PC-3 (cell line): ENCODE results near the gene KCNN1. TPM values are rescaled to one million over a fixed set of nuclear protein-coding genes. Genes with fewer than 3 reads are reported as not detected.

Source experiments
- ATAC-seq: fragments of 200-7000 bp; cut with Tn5 transposase; 2 replicates; pipeline ENCODE4 v1.9.1; 2020; ENCODE audit warnings: mild to moderate bottlenecking, moderate library complexity
- BruUV-seq: library from RNA; stranded (reverse); fragments of 400-500 nt; replicated peaks from 2 replicates; lab custom pipeline; 2021; lab: Mats Ljungman, UMichigan
- CTCF ChIA-PET: fragments of 300-600 bp; sonication (Branson Sonifier 250); formaldehyde crosslinking; loops from one replicate; lab custom pipeline; 2022; ENCODE audit warnings: antibody characterized with exemption; lab: Charles Lee
- POLR2A ChIA-PET: fragments of 300-600 bp; sonication (Branson Sonifier 250); formaldehyde crosslinking; loops from one replicate; lab custom pipeline; 2022; ENCODE audit warnings: antibody characterized with exemption; ENCODE audit not compliant: unreplicated experiment; lab: Charles Lee
- DNase-seq: peaks from one replicate; pipeline ENCODE4 v3.0.0-alpha.2; 2015
- H2AFZ ChIP-seq: fragments of 300-600 bp; sonication (generic); 2 replicates; pipeline ENCODE4 v1.6.0; 2016; ENCODE audit warnings: antibody characterized with exemption, low read length
- H3F3A ChIP-seq: fragments of 300-600 bp; sonication (generic); one replicate; pipeline ENCODE4 v1.6.0; 2017; ENCODE audit warnings: antibody characterized with exemption, low read length, control low read depth, mild to moderate bottlenecking; ENCODE audit not compliant: unreplicated experiment
- H3K27ac ChIP-seq: fragments of 300-600 bp; sonication (generic); 2 replicates; pipeline ENCODE4 v1.5.1; 2016; ENCODE audit warnings: mild to moderate bottlenecking, low read length
- H3K27me3 ChIP-seq: fragments of 300-600 bp; sonication (generic); 2 replicates; pipeline ENCODE4 v1.6.1; 2016; ENCODE audit warnings: low read length, mixed read lengths
- H3K36me3 ChIP-seq: fragments of 300-600 bp; sonication (generic); 2 replicates; pipeline ENCODE4 v1.6.1; 2016; ENCODE audit warnings: low read depth, mixed run types, low read length, mixed read lengths
- H3K4me1 ChIP-seq: fragments of 300-600 bp; sonication (generic); 2 replicates; pipeline ENCODE4 v1.5.1; 2016; ENCODE audit warnings: low read length; ENCODE audit not compliant: insufficient read depth
- H3K4me2 ChIP-seq: fragments of 300-600 bp; sonication (generic); 2 replicates; pipeline ENCODE4 v1.6.0; 2016; ENCODE audit warnings: low read length
- H3K4me3 ChIP-seq: fragments of 300-600 bp; sonication (generic); 2 replicates; pipeline ENCODE4 v1.5.1; 2016; ENCODE audit warnings: mild to moderate bottlenecking, low read length, mixed read lengths
- H3K79me2 ChIP-seq: fragments of 300-600 bp; sonication (generic); 2 replicates; pipeline ENCODE4 v1.6.1; 2017; ENCODE audit warnings: low read length, mixed read lengths
- H3K9ac ChIP-seq: fragments of 300-600 bp; sonication (generic); 2 replicates; pipeline ENCODE4 v1.6.0; 2016; ENCODE audit warnings: mild to moderate bottlenecking, low read length
- H3K9me2 ChIP-seq: fragments of 300-600 bp; sonication (generic); replicated peaks from 2 replicates; pipeline ENCODE4 v1.6.1; 2016; ENCODE audit warnings: mixed run types, low read length, mixed read lengths
- H3K9me3 ChIP-seq: fragments of 300-600 bp; sonication (generic); 2 replicates; pipeline ENCODE4 v1.6.1; 2016; ENCODE audit warnings: low read length, mixed read lengths
- H4K20me1 ChIP-seq: fragments of 300-600 bp; sonication (generic); 2 replicates; pipeline ENCODE4 v1.6.1; 2016; ENCODE audit warnings: low read length, mixed read lengths
- EZH2 ChIP-seq: fragments of 300-600 bp; sonication (generic); IDR thresholded peaks from one replicate; pipeline ENCODE4 v1.6.1; 2017; ENCODE audit warnings: antibody characterized with exemption, mild to moderate bottlenecking, low read length; ENCODE audit not compliant: unreplicated experiment
- EZH2phosphoT487 ChIP-seq: fragments of 300-600 bp; sonication (generic); IDR thresholded peaks from 2 replicates; pipeline ENCODE4 v1.6.1; 2018; ENCODE audit warnings: mild to moderate bottlenecking, antibody characterized with exemption, low read length, borderline replicate concordance
- intact Hi-C: fragments of 100-400 bp; cut with micrococcal nuclease; formaldehyde crosslinking; loops from 2 replicates; pipeline ENCODE4 v1.9.0; 2023
- total RNA-seq: library from RNA; depleted of rRNA; stranded (reverse); fragments of >200 nt; gene quantifications from 2 replicates; pipeline ENCODE4 v1.2.3, GENCODE V29; 2014
- TF ChIP-seq, protein P1 (sequence below): fragments of 300-600 bp; sonication (generic); conservative IDR thresholded peaks from 2 replicates; pipeline ENCODE4 v1.5.1; 2017; ENCODE audit warnings: antibody characterized with exemption, low read depth, mild to moderate bottlenecking, low read length

Gene KCNN1
- total RNA-seq, 1 experiment from 2014 or later = not detected

DNA sequence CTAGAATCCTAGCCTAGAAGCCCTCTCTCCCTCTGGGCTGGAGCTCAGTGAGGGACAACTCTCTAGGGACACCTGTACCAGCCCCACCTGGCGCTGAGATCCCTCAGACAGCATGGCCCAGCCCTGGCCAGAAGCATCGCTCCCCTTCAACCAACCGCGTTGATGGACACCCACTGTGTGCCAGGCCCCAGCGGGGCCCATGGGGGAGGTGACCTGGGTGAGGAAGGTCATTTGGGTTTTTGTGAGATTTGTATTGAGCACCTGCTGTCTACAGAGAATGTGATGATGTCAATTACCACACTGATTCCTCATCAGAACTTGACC, 31.9 kb downstream of the KCNN1 start:
- H3K36me3 ChIP-seq = no peaks in the 10 kb centered on the region
- H3K4me1 ChIP-seq = peaks cover 20% of the 10 kb centered on the region
- H3K79me2 ChIP-seq = peaks cover 21% of the 10 kb centered on the region
- no peak for TF ChIP-seq EZH2
- TF ChIP-seq, protein P1, sequence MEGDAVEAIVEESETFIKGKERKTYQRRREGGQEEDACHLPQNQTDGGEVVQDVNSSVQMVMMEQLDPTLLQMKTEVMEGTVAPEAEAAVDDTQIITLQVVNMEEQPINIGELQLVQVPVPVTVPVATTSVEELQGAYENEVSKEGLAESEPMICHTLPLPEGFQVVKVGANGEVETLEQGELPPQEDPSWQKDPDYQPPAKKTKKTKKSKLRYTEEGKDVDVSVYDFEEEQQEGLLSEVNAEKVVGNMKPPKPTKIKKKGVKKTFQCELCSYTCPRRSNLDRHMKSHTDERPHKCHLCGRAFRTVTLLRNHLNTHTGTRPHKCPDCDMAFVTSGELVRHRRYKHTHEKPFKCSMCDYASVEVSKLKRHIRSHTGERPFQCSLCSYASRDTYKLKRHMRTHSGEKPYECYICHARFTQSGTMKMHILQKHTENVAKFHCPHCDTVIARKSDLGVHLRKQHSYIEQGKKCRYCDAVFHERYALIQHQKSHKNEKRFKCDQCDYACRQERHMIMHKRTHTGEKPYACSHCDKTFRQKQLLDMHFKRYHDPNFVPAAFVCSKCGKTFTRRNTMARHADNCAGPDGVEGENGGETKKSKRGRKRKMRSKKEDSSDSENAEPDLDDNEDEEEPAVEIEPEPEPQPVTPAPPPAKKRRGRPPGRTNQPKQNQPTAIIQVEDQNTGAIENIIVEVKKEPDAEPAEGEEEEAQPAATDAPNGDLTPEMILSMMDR = no peak
- no peak for TF ChIP-seq EZH2phosphoT487
- no TSS peak for BruUV-seq
- H3K4me3 ChIP-seq = no peak overlapping the region
- ATAC-seq = no peak
- no peak overlapping the region for H3K9ac ChIP-seq
- no peaks in the 10 kb centered on the region for H3K9me3 ChIP-seq
- peaks cover 6% of the 10 kb centered on the region for H3F3A ChIP-seq
- H3K9me2 ChIP-seq = no peaks in the 10 kb centered on the region
- CTCF ChIA-PET = interaction anchor here (3.0 kb wide), 1 partner anchor 61 kb away, joined by 18 read pairs; no protein-coding TSS in a partner anchor
- H2AFZ ChIP-seq = peak overlapping the region; percentile 39; the same call in 1 of the 2 replicates
- intact Hi-C loops = loop anchor here (5.0 kb wide), 1 partner anchor 126 kb away; the partner anchor contains the start of gene SLC5A5
- H3K27me3 ChIP-seq = no peaks in the 10 kb centered on the region
- no peak for DNase-seq
- H3K4me2 ChIP-seq = no peak overlapping the region
- no peak overlapping the region for H3K27ac ChIP-seq
- no peaks in the 10 kb centered on the region for H4K20me1 ChIP-seq
- POLR2A ChIA-PET = no interaction called here

DNA sequence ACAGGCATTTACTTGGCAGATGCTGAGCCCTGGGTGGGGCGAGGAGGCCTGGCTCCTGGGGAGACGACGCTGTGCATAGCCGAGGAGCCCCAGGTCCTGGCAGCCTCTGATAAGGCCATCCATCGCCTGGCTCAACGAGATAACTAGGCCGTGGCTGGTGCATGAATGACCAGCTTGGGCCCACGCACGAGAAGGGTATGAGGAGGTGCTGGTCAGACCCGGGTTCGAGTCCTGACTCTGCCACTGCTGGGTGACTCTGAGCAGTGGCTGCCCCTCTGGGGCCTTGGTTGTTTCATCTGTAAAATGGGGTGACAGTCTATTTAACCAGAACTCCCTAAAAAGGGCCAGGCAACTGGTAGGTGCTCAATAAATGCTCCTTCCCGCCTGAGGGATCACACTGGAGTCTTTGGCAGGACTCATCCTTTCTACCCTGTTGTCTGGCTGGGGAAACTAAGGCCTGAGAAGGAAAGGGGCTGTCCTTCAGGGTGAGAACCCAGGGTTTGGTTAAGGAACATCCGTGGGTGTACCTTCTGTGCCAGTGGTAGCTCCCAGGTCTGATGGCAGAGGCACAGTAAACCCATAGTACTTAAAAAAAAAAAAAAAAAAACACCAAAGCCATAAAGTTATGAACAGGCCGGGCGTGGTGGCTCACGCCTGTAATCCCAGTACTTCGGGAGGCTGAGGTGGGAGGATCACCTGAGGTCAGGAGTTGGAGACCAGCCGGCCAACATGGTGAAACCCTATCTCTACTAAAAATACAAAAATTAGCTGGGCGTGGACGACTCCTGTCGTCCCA, 33.0 kb downstream of the KCNN1 start:
- Histone ChIP-seq H3K79me2 (peaks cover 21% of the 10 kb centered on the region), H3K4me1 (peaks cover 20% of the 10 kb centered on the region), H3F3A (peaks cover 6% of the 10 kb centered on the region), H3K9ac (peak overlapping the region; percentile 33; the same call in 1 of the 2 replicates), H3K9me3 (no peaks in the 10 kb centered on the region), H3K4me3 (peak overlapping the region; percentile 35; the same call in 1 of the 2 replicates), H3K27ac (peak overlapping the region; percentile 76), H2AFZ (peak overlapping the region; percentile 59; the same call in 1 of the 2 replicates), H3K9me2 (no peaks in the 10 kb centered on the region), H4K20me1 (no peaks in the 10 kb centered on the region), H3K4me2 (peak overlapping the region; percentile 75), H3K36me3 (no peaks in the 10 kb centered on the region), H3K27me3 (no peaks in the 10 kb centered on the region)
- intact Hi-C loops = loop anchor here (5.0 kb wide), 1 partner anchor 128 kb away; the partner anchor contains the start of gene SLC5A5
- DNase-seq = no peak
- ChIA-PET CTCF (interaction anchor here (0.6 kb wide), 2 partner anchors 141 to 168 kb away, joined by 3 to 31 read pairs; no protein-coding TSS in a partner anchor), POLR2A (no interaction called here)
- TSS peak; percentile 66 for BruUV-seq
- TF ChIP-seq, protein P1 = no peak
- no peak for TF ChIP-seq EZH2phosphoT487
- no peak for TF ChIP-seq EZH2
- no peak for ATAC-seq
